ENCODE data around the gene CDH24.

The CDH24 gene

DNA sequence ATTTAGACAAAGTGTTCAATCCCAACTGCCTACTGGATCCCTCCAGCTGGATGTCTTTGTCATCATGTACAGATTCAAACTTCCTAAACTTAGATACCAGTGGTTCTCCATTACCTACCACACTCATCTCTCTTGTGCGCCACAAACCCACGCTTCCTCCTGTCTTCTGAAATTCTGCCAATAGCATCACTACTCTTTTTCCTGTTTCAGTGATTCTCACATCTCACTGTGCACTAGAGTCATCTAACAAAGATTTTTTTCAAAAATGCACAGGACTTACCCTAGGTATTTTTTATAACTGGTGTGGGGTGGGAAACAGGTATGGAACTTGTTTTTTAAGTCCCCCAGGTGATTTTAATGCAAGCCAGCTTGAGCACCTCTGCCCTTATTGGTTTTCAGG is 28.5 kb downstream of the CDH24 start:
- no peak for DNase-seq
- Histone ChIP-seq H3K27me3 (replicated peaks; ENCODE audit: control insufficient read depth, insufficient read depth, low read length, poor library complexity, severe bottlenecking) (no peaks in the 10 kb centered on the region), H3K36me3 (ENCODE audit: control insufficient read depth, insufficient read depth, low read length) (peaks cover 29% of the 10 kb centered on the region), H3K27ac (ENCODE audit: insufficient read depth, low read length, poor library complexity, severe bottlenecking) (peak overlapping the region; percentile 14), H3K9me3 (ENCODE audit: control insufficient read depth, low read length) (no peaks in the 10 kb centered on the region), H3K4me3 (ENCODE audit: insufficient read depth, low read depth, low read length, poor library complexity, severe bottlenecking) (no peak overlapping the region), H3K4me1 (ENCODE audit: control insufficient read depth, insufficient read depth, low read length, poor library complexity, severe bottlenecking) (peaks cover 11% of the 10 kb centered on the region)

DNA sequence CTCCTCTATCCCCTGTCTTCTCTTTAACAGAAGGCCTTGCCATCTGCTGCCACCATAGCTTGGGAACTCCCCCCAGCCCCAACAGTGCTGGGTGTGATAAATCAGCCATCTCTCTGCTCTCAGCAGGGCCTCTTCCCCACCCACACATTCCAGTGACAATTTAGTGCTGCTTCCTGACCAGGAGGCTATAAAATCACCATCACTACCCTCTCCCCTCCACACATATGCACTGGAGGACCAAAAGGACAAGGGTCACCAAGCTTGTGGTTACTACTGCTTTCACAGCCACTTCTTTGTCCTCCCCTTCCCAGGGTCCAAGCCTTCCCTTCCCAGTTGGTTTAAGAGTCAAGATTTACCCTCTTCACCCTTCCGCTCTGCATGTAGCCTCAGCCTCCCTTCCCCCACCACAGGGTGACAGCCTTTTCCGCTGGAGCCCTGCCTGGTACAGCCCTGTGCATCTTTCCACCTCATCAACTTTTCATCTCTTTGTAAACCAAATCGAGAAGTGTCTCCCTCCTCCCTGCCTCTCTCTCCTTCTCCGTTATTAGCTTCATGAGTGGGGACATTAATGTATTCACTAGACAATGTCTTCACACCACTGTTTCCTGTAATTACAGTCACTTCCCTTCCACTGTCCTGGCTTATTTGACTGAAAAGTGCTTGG is 32.0 kb downstream of the CDH24 start:
- H3K27ac ChIP-seq (ENCODE audit: insufficient read depth, low read length, poor library complexity, severe bottlenecking): no peak overlapping the region
- DNase-seq: no peak

GRCh38 chr14:23024612-23025075 is 32.7 kb downstream of the CDH24 start:
- Histone ChIP-seq H3K4me3 (ENCODE audit: insufficient read depth, low read depth, low read length, poor library complexity, severe bottlenecking) (no peak overlapping the region), H3K9me3 (ENCODE audit: control insufficient read depth, low read length) (no peaks in the 10 kb centered on the region)

More for the DNA sequence above, 32.0 kb downstream of the CDH24 start:
- Histone ChIP-seq H3K36me3 (ENCODE audit: control insufficient read depth, insufficient read depth, low read length) (peaks cover 13% of the 10 kb centered on the region), H3K4me3 (ENCODE audit: insufficient read depth, low read depth, low read length, poor library complexity, severe bottlenecking) (no peak overlapping the region), H3K4me1 (ENCODE audit: control insufficient read depth, insufficient read depth, low read length, poor library complexity, severe bottlenecking) (peaks cover 8% of the 10 kb centered on the region), H3K9me3 (ENCODE audit: control insufficient read depth, low read length) (no peaks in the 10 kb centered on the region), H3K27me3 (replicated peaks; ENCODE audit: control insufficient read depth, insufficient read depth, low read length, poor library complexity, severe bottlenecking) (no peaks in the 10 kb centered on the region)

GRCh38 chr14:23023795-23024152 is 33.5 kb downstream of the CDH24 start:
- Histone ChIP-seq H3K27ac (ENCODE audit: insufficient read depth, low read length, poor library complexity, severe bottlenecking) (no peak overlapping the region), H3K36me3 (ENCODE audit: control insufficient read depth, insufficient read depth, low read length) (peaks cover 9% of the 10 kb centered on the region), H3K4me3 (ENCODE audit: insufficient read depth, low read depth, low read length, poor library complexity, severe bottlenecking) (no peak overlapping the region), H3K4me1 (ENCODE audit: control insufficient read depth, insufficient read depth, low read length, poor library complexity, severe bottlenecking) (peaks cover 7% of the 10 kb centered on the region), H3K27me3 (replicated peaks; ENCODE audit: control insufficient read depth, insufficient read depth, low read length, poor library complexity, severe bottlenecking) (no peaks in the 10 kb centered on the region), H3K9me3 (ENCODE audit: control insufficient read depth, low read length) (no peaks in the 10 kb centered on the region)
- no peak for DNase-seq

More at GRCh38 chr14:23024612-23025075, 32.7 kb downstream of the CDH24 start:
- Histone ChIP-seq H3K36me3 (ENCODE audit: control insufficient read depth, insufficient read depth, low read length) (peaks cover 13% of the 10 kb centered on the region), H3K4me1 (ENCODE audit: control insufficient read depth, insufficient read depth, low read length, poor library complexity, severe bottlenecking) (peaks cover 8% of the 10 kb centered on the region), H3K27ac (ENCODE audit: insufficient read depth, low read length, poor library complexity, severe bottlenecking) (no peak overlapping the region), H3K27me3 (replicated peaks; ENCODE audit: control insufficient read depth, insufficient read depth, low read length, poor library complexity, severe bottlenecking) (no peaks in the 10 kb centered on the region)
- no peak for DNase-seq

- no peaks in the 10 kb centered on the region for H3K9me3 ChIP-seq (ENCODE audit: control insufficient read depth, low read length)
- H3K27me3 ChIP-seq (replicated peaks; ENCODE audit: control insufficient read depth, insufficient read depth, low read length, poor library complexity, severe bottlenecking): no peaks in the 10 kb centered on the region
- H3K4me3 ChIP-seq (ENCODE audit: insufficient read depth, low read depth, low read length, poor library complexity, severe bottlenecking): no peak overlapping the region
- peaks cover 4% of the 10 kb centered on the region for H3K4me1 ChIP-seq (ENCODE audit: control insufficient read depth, insufficient read depth, low read length, poor library complexity, severe bottlenecking)
- no peak overlapping the region for H3K27ac ChIP-seq (ENCODE audit: insufficient read depth, low read length, poor library complexity, severe bottlenecking)
- H3K36me3 ChIP-seq (ENCODE audit: control insufficient read depth, insufficient read depth, low read length): peaks cover 9% of the 10 kb centered on the region
- DNase-seq: no peak
Measured at GRCh38 chr14:23023022-23023794, 34.1 kb downstream of the CDH24 start.

GRCh38 chr14:23021889-23022442 is 35.4 kb downstream of the CDH24 start:
- no peak overlapping the region for H3K27ac ChIP-seq (ENCODE audit: insufficient read depth, low read length, poor library complexity, severe bottlenecking)
- no peaks in the 10 kb centered on the region for H3K27me3 ChIP-seq (replicated peaks; ENCODE audit: control insufficient read depth, insufficient read depth, low read length, poor library complexity, severe bottlenecking)
- H3K36me3 ChIP-seq (ENCODE audit: control insufficient read depth, insufficient read depth, low read length): peaks cover 9% of the 10 kb centered on the region
- no peaks in the 10 kb centered on the region for H3K9me3 ChIP-seq (ENCODE audit: control insufficient read depth, low read length)
- H3K4me1 ChIP-seq (ENCODE audit: control insufficient read depth, insufficient read depth, low read length, poor library complexity, severe bottlenecking): peaks cover 4% of the 10 kb centered on the region
- DNase-seq: no peak
- H3K4me3 ChIP-seq (ENCODE audit: insufficient read depth, low read depth, low read length, poor library complexity, severe bottlenecking): no peak overlapping the region

DNA sequence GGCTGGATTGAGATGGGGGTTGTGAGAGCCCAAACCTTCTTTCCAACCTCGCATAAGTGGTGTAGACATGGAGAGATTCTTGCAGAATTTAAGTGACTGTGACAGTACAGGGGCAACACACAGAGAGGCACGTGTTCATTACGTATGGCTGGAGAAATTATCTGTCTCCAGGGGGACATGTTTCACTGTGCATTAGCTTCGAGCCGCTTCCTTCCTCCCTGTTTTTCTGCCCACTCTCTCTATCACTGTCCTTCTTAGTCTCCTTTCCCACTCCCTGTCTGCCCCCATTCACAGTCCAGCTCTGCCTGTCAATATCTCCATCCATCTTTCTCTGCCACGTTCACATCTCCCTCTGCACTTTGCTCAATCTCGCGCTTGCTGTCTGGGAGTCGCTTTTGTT is 35.9 kb downstream of the CDH24 start:
- no peaks in the 10 kb centered on the region for H3K27me3 ChIP-seq (replicated peaks; ENCODE audit: control insufficient read depth, insufficient read depth, low read length, poor library complexity, severe bottlenecking)
- peaks cover 4% of the 10 kb centered on the region for H3K4me1 ChIP-seq (ENCODE audit: control insufficient read depth, insufficient read depth, low read length, poor library complexity, severe bottlenecking)
- no peak for DNase-seq
- no peak overlapping the region for H3K27ac ChIP-seq (ENCODE audit: insufficient read depth, low read length, poor library complexity, severe bottlenecking)
- H3K36me3 ChIP-seq (ENCODE audit: control insufficient read depth, insufficient read depth, low read length): peaks cover 9% of the 10 kb centered on the region
- no peaks in the 10 kb centered on the region for H3K9me3 ChIP-seq (ENCODE audit: control insufficient read depth, low read length)
- H3K4me3 ChIP-seq (ENCODE audit: insufficient read depth, low read depth, low read length, poor library complexity, severe bottlenecking): no peak overlapping the region

- DNase-seq: no peak
- H3K27me3 ChIP-seq (replicated peaks; ENCODE audit: control insufficient read depth, insufficient read depth, low read length, poor library complexity, severe bottlenecking): no peaks in the 10 kb centered on the region
- H3K36me3 ChIP-seq (ENCODE audit: control insufficient read depth, insufficient read depth, low read length): peaks cover under 1% of the 10 kb centered on the region
- H3K4me3 ChIP-seq (ENCODE audit: insufficient read depth, low read depth, low read length, poor library complexity, severe bottlenecking): no peak overlapping the region
- no peak overlapping the region for H3K27ac ChIP-seq (ENCODE audit: insufficient read depth, low read length, poor library complexity, severe bottlenecking)
- H3K4me1 ChIP-seq (ENCODE audit: control insufficient read depth, insufficient read depth, low read length, poor library complexity, severe bottlenecking): peaks cover 4% of the 10 kb centered on the region
- H3K9me3 ChIP-seq (ENCODE audit: control insufficient read depth, low read length): no peaks in the 10 kb centered on the region
Measured at GRCh38 chr14:23020143-23021128, 36.9 kb downstream of the CDH24 start.

GRCh38 chr14:23018107-23018506 is 39.2 kb downstream of the CDH24 start:
- H3K36me3 ChIP-seq (ENCODE audit: control insufficient read depth, insufficient read depth, low read length): no peaks in the 10 kb centered on the region
- H3K27ac ChIP-seq (ENCODE audit: insufficient read depth, low read length, poor library complexity, severe bottlenecking): no peak overlapping the region
- peaks cover 3% of the 10 kb centered on the region for H3K4me1 ChIP-seq (ENCODE audit: control insufficient read depth, insufficient read depth, low read length, poor library complexity, severe bottlenecking)
- H3K9me3 ChIP-seq (ENCODE audit: control insufficient read depth, low read length): no peaks in the 10 kb centered on the region
- no peak for DNase-seq
- H3K4me3 ChIP-seq (ENCODE audit: insufficient read depth, low read depth, low read length, poor library complexity, severe bottlenecking): no peak overlapping the region
- no peaks in the 10 kb centered on the region for H3K27me3 ChIP-seq (replicated peaks; ENCODE audit: control insufficient read depth, insufficient read depth, low read length, poor library complexity, severe bottlenecking)

All from effector memory CD4-positive, alpha-beta T cell (primary cell).